NCI-H146 treated with DMSO at 0.1 percent for 48 hours (cell line): Measurements from ENCODE around the gene PPARD.
A peak's percentile ranks its signal among the peaks of the same experiment; 100 is the strongest.

ENCODE experiments used
- DNase-seq: peaks from one replicate; lab custom pipeline; 2025; ENCODE audit not compliant: unreplicated experiment; lab: John Stamatoyannopoulos, UW

The PPARD gene

DNA sequence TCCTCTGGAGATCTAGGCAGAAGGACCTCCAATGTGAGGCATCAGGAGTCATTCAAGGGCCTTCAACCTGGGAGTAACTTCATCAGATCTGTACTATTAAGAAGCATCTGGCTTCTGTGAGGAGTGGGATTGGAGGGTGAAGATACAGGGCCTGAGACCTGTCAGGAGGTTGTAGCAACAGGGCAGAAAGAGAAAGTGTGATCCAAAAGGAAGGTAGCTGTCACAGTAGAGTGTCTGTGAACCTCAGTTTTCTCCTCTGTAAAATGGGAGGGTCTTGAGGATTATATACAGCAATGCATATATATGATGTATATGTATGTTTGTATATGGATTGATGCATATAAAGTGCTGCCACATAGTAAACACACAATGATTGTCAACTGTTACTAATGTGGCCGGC is 123.3 kb downstream of the PPARD start:
- no peak for DNase-seq

DNA sequence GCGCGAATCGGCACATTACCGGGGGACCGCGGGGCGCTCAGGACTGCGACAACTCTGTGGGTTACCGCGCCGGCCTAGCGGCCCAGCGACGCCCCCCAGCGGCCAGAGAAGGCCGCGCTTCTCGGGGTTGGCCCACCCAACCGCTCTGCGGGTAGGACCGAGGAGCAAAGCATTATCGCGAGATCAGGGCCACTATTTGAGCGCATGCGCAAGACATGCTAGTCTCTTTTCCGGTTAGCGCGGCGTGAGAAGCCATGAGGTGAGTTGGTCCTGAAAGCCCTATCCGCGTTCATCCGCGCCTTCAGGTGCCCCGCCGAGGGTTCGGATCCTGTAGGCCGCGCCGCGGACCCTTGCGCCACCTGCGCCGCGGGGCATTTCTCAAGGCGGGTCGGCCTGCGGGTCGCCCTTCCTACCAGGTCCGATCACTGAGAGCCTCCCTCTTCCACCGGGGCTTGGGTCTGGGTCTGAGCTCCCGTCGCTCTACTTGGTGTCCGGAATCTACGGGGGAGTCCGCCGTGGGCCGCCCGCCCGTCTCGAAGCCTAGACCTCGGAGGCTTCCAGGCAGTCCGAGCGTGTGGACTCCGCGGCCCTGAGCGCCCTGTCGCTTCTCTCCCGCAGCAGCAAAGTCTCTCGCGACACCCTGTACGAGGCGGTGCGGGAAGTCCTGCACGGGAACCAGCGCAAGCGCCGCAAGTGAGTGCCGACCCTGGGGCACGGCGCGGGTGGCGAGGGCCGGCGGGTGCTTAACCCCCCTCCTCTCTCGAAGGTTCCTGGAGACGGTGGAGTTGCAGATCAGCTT is 126.0 kb downstream of the PPARD start, which contains the start of gene RPL10A:
Gene RPL10A, plus strand, starts transcription at position 221 of the 799 bp plus-strand sequence. Its CDS starts 34 bp downstream, at position 255.
- peak; percentile 88 for DNase-seq

DNA sequence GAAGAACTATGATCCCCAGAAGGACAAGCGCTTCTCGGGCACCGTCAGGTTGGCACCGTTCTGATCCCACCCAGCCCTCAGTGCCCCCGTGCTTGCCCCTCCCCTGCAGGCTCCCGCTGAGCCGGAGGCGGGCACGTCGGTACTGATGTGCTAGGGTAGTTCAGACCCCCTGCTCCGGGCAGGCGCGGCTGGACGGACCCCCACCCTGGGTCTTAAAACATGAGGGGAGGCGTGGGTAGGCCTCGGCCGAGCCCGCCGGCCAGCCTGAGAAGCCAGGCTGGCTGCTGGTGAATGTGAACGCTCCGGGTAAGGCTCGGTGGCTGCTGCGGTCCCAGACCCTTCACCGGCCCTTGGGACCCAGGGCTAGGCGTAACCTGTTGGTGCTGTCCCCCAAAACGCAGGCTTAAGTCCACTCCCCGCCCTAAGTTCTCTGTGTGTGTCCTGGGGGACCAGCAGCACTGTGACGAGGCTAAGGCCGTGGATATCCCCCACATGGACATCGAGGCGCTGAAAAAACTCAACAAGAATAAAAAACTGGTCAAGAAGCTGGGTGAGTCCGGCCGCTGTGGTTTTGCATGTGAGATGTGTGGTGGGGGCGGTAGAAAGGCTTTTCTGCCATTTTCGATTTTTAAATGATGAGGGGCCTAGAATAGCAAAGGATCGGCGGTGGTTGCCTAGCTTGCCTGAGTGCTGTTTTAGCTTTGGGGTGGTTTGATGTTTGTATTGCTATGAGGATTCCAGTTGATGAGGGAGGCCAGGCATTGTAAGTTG is 126.8 kb downstream of the PPARD start:
- no peak for DNase-seq

DNA sequence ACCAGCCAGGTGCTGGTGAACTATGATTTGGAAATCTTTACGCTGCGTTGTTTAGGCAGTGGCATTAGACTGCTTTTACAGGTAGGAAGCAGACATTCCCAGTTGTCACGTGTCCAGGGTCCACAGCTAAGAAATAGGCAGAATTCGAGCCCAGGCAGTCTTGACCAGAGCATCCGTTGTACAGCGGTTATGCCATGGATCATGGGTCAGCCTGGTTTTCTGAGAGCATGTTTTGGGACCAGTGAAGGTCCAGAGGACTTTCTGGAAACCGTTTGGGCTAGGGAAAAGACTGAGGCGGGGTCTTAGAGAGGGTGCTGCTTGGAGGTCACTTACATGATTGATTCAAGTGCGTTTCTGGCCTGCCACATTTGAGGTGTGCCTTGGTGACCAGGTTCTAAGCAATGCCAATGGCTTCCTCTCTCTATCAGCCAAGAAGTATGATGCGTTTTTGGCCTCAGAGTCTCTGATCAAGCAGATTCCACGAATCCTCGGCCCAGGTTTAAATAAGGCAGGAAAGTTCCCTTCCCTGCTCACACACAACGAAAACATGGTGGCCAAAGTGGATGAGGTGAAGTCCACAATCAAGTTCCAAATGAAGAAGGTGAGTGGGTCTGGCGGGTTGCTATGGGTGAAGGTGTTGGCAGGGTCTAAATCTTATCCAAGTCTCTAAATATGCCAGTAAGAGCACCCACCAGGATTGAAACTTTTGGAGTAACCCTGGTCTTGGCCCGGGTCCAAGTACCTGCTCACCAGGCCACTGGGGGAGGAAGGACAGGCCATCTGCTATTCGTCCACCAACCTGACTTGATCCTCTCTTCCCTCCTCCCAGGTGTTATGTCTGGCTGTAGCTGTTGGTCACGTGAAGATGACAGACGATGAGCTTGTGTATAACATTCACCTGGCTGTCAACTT is 127.6 kb downstream of the PPARD start:
- no peak for DNase-seq

DNA sequence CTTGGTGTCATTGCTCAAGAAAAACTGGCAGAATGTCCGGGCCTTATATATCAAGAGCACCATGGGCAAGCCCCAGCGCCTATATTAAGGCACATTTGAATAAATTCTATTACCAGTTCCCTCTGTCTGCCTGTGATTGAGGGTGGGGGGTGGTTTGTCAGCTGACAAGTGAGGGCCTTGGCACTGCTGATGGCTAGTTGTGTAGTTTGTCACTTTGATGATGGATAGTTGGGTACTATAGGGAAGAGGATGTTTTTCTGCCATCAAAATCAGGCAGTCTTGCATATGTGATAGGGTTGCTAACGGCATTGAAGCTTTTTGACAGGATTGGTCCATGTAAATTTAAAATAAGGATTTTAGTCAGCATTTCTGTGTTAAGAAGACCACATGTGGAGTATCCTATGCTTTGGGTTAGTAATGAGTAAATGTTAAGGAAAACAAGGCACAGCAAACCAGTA is 128.3 kb downstream of the PPARD start:
- no peak for DNase-seq

DNA sequence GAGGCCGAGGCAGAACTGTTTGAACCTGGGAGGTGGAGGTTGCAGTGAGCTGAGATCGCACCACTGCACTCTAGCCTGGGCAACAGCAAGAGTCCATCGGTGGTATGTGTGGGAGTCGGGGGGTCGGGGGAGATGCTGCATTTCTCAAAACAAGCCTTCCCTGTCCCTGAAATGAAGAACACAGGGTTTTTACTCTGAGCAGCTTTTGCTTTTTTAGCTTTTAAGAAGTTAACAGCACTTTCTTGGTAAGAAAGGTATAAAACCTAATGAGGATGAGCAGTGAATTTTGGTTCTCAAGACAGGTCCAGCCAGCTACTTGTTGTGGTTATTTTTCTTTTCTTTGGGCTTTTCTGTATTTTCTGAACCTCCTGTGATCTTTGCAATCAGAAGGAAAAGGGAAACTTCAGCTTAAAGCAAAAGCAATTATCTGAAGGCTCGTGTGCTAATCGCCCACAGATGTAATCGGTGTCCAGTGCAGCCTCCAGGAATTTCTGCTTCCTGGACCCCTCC is 129.5 kb downstream of the PPARD start:
- no peak for DNase-seq

DNA sequence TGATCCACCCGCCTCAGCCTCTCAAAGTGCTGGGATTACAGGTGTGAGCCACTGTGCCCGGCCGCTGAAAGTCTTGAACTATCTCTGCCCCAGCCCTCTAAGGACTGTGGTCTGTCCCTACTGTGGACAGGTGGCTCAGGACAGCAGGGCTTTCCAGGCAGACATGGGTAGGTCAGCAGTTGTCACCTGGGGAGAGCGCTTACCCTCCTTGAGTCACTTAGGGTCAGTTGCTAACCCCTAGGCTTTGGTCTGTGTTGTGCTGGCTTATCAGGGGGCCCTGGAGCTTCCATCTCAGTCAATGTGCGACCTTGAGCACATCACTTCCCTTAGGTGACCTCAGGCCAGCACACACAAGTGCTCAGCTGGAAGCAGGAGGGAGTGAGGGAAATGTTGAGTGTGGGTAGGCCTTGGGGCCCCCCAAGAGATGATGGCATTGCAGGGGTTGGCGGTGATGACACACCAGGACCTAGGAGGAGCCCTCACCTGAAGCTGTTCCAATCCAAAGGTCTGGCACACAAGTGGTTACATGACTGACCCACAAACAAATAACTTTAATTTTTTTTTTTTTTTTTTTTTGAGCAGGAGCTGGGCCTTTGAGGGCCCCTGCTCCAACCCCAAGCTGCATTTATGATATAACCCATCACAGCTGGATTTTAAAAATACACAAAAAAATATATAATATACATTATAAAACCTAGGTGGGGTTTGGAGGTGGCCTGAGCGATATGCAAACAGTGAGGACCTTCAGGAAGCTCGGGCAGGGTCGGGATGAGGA is 130.9 kb downstream of the PPARD start:
- DNase-seq: no peak

DNA sequence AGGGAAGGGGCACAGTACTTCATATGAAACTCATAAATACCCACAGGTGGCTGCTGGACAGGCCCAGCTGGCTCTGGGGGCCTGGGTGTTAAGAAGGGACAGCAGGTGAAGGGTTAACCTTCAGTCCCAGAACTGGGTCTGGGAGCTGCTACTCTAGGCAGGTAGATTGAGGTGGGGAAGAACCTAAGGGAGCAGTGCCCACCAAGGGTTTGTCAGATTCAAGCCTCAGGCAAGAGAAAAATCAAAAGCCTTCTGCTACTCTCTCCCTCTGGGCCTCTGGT is 131.4 kb downstream of the PPARD start:
- no peak for DNase-seq

DNA sequence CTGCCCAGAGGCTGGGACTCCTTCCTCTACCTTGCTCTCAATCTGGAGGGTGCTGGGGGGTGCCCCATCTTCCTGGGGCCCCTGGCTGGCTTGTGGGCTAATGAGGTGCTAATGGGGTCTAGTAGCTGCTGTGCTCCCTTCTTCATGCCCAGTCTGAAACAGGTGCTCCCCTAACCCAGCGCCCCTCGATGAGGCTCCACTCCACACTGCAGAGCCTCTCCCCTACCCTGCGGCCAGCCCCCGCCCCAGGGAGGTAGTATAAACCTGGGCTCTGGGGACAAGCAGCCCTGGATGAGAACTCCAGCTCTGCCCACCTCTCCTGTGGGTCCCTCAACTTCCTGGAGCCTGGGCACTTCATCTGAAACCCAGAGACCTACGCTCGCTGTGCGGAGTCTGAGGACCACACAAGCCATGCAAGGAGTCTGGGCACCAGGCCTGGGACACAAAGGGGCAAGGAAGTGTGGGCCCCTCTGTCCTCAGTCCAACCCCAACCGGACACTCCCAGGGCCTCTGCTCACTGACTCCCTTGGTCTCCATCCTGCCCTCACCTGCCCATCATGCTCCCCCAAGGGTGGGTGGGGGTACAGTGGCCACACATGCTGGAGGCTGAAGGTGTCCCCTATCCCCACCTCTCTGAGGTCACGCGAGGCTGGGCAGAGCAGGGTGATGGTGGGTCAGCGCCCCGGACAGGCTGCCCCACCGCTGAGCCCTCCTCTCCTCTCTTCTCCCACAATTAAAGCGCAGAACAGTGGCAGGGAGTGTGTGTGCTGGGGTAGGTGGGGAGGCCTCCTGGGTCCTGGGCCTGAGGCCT is 132.0 kb downstream of the PPARD start:
- DNase-seq: no peak

DNA sequence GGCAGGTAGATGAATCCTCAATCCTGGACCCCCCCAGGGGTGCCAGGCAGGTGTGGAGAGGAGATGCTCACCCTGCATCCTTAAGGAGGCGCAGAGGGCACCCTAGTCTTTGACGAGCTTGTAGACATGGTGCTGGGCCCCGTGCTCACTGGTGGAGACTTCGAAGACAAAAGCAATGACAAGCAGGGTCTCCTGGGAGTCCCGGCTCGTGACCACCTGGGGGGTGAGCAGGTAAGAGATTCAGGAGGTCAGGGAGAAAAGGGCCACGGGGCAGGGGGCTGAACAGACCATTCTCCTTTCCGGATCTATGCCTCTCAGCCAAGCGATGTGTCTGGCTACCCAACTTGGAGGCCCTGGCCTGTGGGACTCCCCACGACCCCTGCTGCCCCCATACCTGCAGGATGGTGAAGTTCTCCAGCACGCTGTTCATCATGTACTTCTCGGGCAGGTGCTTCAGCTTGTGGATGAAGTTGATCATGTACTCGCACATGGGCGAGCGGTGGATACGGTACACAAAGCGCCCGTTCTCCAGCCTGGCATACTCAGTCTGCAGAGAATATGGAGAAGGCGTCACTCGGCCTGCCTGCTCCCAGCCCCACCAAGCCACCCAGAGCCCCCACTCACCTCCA is 132.7 kb downstream of the PPARD start:
- DNase-seq: no peak

DNA sequence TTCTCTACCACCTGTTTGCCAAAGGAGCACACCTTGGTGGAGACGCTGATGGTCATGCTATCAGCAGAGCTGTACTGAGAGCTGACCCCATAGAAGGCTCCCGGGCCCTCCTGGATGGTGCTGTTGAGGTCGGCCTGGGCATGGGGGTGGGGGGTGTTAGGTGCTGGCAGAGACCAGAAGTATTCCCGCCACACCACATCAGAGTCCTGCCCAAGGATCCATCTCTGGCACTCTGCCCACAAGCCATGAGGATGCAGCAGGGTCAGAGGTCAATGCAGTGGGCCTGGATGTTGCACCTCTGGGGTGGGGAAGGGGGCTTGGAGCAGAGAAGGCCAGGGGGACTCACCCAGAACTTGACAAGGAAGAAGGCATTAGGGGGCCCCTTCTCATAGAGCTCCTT is 133.2 kb downstream of the PPARD start:
- no peak for DNase-seq

DNA sequence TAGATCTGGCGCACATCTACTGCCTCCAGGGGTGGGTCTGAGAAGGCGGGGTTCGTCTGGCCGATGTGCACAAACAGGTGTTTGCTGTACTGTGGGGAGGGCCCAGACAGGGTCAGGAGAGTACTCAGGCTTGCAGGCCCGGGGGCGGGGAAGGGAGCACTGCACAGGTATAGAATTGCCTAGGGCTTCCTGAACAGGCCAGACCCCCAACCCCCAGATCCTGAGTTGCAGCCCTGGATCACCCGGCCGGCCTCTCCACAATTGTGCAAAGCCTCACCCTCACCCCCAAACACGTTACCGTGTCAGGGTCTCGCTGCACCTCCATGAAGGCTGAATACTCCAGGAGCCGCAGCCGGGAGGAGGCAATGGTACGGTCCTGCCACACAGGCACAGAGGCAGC is 133.6 kb downstream of the PPARD start:
- DNase-seq: no peak

DNA sequence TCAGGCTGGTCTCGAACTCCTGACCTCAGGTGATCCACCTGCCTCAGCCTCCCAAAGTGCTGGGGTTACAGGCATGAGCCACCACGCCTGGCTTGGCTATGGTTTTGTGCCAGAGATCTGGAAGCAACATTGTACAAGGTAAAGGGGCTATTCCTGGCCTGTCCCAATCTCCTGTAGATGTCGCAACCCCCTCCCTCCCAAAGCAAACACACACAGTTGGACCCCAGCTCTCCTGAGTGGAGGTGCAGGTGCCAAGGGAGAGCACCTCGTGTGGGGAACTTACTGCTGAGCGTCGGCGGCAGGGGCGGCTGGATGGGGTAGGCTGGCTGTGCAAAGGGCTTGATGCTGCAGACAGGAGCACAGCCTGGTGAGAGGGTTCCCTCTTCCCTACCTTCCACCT is 134.7 kb downstream of the PPARD start:
- DNase-seq: no peak
